IPS DF 6.9 (cell line): Measurements from ENCODE around the gene KLHL4.
"Not testable (repeated sequence)": the region's sequence is repeated elsewhere in the genome, so short reads cannot be mapped to it uniquely, and the experiment has no call there.

Experiments
- DNase-seq: peaks from one replicate; pipeline ENCODE4 v3.0.0-alpha.2; 2013; ENCODE audit warnings: low read depth, low spot score
- H3K27ac ChIP-seq: one replicate; pipeline ENCODE4 v1.5.1; 2013; ENCODE audit warnings: low read length, control low read depth
- H3K27me3 ChIP-seq: 2 replicates; pipeline ENCODE4 v1.6.1; 2013; ENCODE audit warnings: mild to moderate bottlenecking, low read length; ENCODE audit not compliant: control insufficient read depth, insufficient read depth
- H3K36me3 ChIP-seq: 2 replicates; pipeline ENCODE4 v1.6.1; 2013; ENCODE audit warnings: low read length; ENCODE audit not compliant: control insufficient read depth, insufficient read depth
- H3K4me1 ChIP-seq: 2 replicates; pipeline ENCODE4 v1.6.1; 2013; ENCODE audit warnings: low read length; ENCODE audit not compliant: control insufficient read depth, insufficient read depth
- H3K4me3 ChIP-seq: 2 replicates; pipeline ENCODE4 v1.5.1; 2013; ENCODE audit warnings: mild to moderate bottlenecking, low read length
- H3K9me3 ChIP-seq: 2 replicates; pipeline ENCODE4 v1.6.1; 2013; ENCODE audit warnings: low read length, inconsistent platforms; ENCODE audit not compliant: control insufficient read depth, insufficient read depth
- WGBS: extraction: QIAGEN DNeasy Blood & Tissue Kit; methylation state at CpG from one replicate; pipeline ENCODE4 v1.1.7; 2013; ENCODE audit warnings: mixed read lengths, missing lambda C conversion rate; ENCODE audit not compliant: insufficient read length, insufficient coverage; 5-methylcytosine and 5-hydroxymethylcytosine counted together

Gene KLHL4

DNA sequence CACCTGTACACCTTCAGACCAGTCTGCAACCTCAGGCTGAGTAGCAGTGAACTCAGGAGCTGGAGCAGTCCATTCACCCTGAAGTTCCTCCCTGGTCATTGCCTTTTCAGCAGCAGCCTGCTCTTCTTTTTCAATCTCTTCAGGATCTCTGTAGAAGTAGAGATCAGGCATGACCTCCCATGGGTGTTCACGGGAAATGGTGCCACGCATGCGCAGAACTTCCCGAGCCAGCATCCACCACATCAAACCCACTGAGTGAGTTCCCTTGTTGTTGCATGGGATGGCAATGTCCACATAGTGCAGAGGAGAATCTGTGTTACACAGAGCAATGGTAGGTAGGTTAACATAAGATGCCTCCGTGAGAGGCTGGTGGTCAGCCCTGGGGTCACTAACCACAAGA lies 185.9 kb downstream of the KLHL4 start:
- H3K27ac ChIP-seq, DNase-seq, H3K36me3 ChIP-seq, H3K4me3 ChIP-seq, H3K27me3 ChIP-seq, H3K4me1 ChIP-seq, H3K9me3 ChIP-seq: not testable (repeated sequence)
- no CpG with 5 or more reads among the region's 5 CpGs for WGBS

DNA sequence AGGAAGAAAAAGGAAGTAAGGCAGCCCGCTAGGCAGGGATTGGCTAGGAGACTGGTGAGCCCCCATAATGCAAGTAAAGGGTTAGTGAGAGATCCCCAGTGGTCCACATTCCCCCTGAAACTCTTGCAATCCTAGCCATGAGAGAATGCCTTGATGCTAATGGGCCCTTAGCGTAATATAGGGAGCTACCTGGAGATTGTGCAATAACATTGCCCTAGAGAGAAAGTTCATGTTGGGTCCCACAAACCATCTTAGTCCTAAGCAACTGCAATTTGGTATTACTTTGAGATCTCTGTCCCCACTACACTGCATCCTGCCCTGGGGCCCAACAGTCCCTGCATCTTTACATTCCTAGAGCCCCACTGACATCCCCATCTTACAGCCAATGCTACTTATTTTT lies 188.5 kb downstream of the KLHL4 start:
- Histone ChIP-seq H3K36me3 (no peaks in the 10 kb centered on the region), H3K4me1 (no peaks in the 10 kb centered on the region), H3K27ac (no peak overlapping the region), H3K4me3 (no peak overlapping the region), H3K9me3 (no peaks in the 10 kb centered on the region), H3K27me3 (no peaks in the 10 kb centered on the region)
- WGBS: no CpG with 5 or more reads among the region's 2 CpGs
- DNase-seq: no peak

DNA sequence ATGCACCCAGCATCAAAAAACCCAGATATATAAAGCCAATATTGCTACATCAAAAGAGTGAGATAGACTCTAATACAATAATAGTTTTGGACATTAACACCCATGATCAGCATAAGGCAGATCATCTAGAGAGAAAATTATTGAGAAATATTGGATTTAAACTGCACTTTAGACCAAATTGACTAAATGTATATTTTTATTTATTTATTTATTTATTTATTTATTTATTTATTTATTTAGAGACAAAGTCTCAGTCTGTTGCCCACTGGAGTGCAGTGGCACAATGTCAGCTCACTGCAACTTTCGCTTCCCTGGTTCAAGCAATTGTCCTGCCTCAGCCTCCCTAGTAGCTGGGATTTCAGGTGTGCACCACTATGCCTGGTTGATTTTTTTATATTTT lies 193.0 kb downstream of the KLHL4 start:
- no peak for DNase-seq
- WGBS: no CpG with 5 or more reads among the region's 1 CpG
- Histone ChIP-seq H3K27me3 (no peaks in the 10 kb centered on the region), H3K27ac (no peak overlapping the region), H3K4me1 (no peaks in the 10 kb centered on the region), H3K9me3 (no peaks in the 10 kb centered on the region), H3K4me3 (no peak overlapping the region), H3K36me3 (no peaks in the 10 kb centered on the region)
